Measurements from ENCODE around the gene ACTG1. TPM values are rescaled to one million over a fixed set of nuclear protein-coding genes. Genes with fewer than 3 reads are reported as not detected.

ACTG1 gene
- total and polyA plus RNA-seq, 2 of the 13 experiments (the other 11 are each of a cell fraction or from before 2014, with no cell fraction given), result 973 to 1,138 TPM

GRCh38 chr17:81510785-81511553 lies 1.6 kb downstream of the ACTG1 start (continued):
- TF ChIP-seq ZNF660 (CRISPR knock-in tag; IDR thresholded peaks at IDR 0.05; ENCODE audit: borderline replicate concordance, low read depth), result no peak
- 0 out of 2 replicates have a peak, but pooled peaks have one; percentile 25 for TF ChIP-seq ZHX2 (IDR thresholded peaks at IDR 0.05; ENCODE audit: low read depth)
- no peak for TF ChIP-seq ZHX2 (CRISPR knock-in tag; IDR thresholded peaks at IDR 0.05; ENCODE audit: borderline replicate concordance)
- no peak for TF ChIP-seq ARID2 (CRISPR knock-in tag; IDR thresholded peaks at IDR 0.05; ENCODE audit: borderline replicate concordance)
- no peak for TF ChIP-seq ZNF543 (CRISPR knock-in tag; IDR thresholded peaks at IDR 0.05)
- TF ChIP-seq CHCHD3 (CRISPR knock-in tag; IDR thresholded peaks at IDR 0.05), result no peak
- no peak for TF ChIP-seq ZBTB21 (CRISPR knock-in tag; IDR thresholded peaks at IDR 0.05)
- TF ChIP-seq MXD1 (CRISPR knock-in tag; IDR thresholded peaks at IDR 0.05), result no peak
- TF ChIP-seq FUBP1 (CRISPR knock-in tag; IDR thresholded peaks at IDR 0.05; ENCODE audit: borderline replicate concordance), result no peak
- no peak for TF ChIP-seq ATF1 (CRISPR knock-in tag; IDR thresholded peaks at IDR 0.05)
- TF ChIP-seq KDM1A (CRISPR knock-in tag; IDR thresholded peaks at IDR 0.05), result no peak
- TF ChIP-seq ZNF431 (CRISPR knock-in tag; IDR thresholded peaks at IDR 0.05; ENCODE audit: borderline replicate concordance, low read depth), result no peak
- TF ChIP-seq RBM22 (optimal IDR thresholded peaks at IDR 0.05; ENCODE audit: low read length), result no peak
- TF ChIP-seq ZNF569 (CRISPR knock-in tag; IDR thresholded peaks at IDR 0.05; ENCODE audit: borderline replicate concordance), result no peak
- TF ChIP-seq ZSCAN9 (CRISPR knock-in tag; IDR thresholded peaks at IDR 0.05; ENCODE audit: borderline replicate concordance), result no peak
- TF ChIP-seq ZNF761 (CRISPR knock-in tag; conservative IDR thresholded peaks at IDR 0.05), result no peak
- peak; percentile 34; the same call in 1 of the 2 replicates for TF ChIP-seq POLR2AphosphoS5 (IDR thresholded peaks at IDR 0.05; ENCODE audit: low read depth, low read length)
- TF ChIP-seq ZSCAN5A (CRISPR knock-in tag; IDR thresholded peaks at IDR 0.05; ENCODE audit: borderline replicate concordance), result no peak
